Endothelial cell of umbilical vein (primary cell): ENCODE results near the gene SS18L1. TPM values are rescaled to one million over a fixed set of nuclear protein-coding genes. Genes with fewer than 3 reads are reported as not detected.

Source experiments
- BruUV-seq: library from RNA; stranded (reverse); fragments of 400-500 nt; replicated peaks from 2 replicates; lab custom pipeline; 2021; lab: Mats Ljungman, UMichigan
- CTCF ChIA-PET: fragments of 300-600, 350-600 bp; sonication (Branson Sonifier 250); formaldehyde crosslinking; loops from one replicate; lab custom pipeline; 2021; ENCODE audit warnings: antibody characterized with exemption, inconsistent platforms; lab: Charles Lee
- POLR2A ChIA-PET: fragments of 300-600, 350-600 bp; sonication (Branson Sonifier 250); formaldehyde crosslinking; loops from one replicate; lab custom pipeline; 2021; ENCODE audit warnings: antibody characterized with exemption, inconsistent platforms; lab: Charles Lee
- DNase-seq: peaks from one replicate; pipeline ENCODE4 v3.0.0-alpha.2; 2011; ENCODE audit warnings: low read depth, low spot score
- FAIRE-seq: peaks from 2 replicates; lab custom pipeline; 2011; peaks lifted over from hg19 to GRCh38; lab: Jason Lieb, UNC
- H2AFZ ChIP-seq: 2 replicates; pipeline ENCODE4 v1.6.0; 2012; ENCODE audit warnings: low read depth, low read length, control low read depth, inconsistent platforms
- H3K27ac ChIP-seq: 2 replicates; pipeline ENCODE4 v1.5.1; 2011; ENCODE audit warnings: low read depth, mild to moderate bottlenecking, control low read depth, low read length, moderate library complexity; ENCODE audit not compliant: insufficient read depth
- H3K27me3 ChIP-seq, 2 experiments: 2 replicates each; pipeline versions ENCODE4 v1.6.0 to v1.6.1; 2011; ENCODE audit warnings: low read length in 2 of 2, mixed read lengths in 1 of 2; ENCODE audit not compliant: control insufficient read depth in 2 of 2, insufficient read depth in 2 of 2
- H3K36me3 ChIP-seq, 2 experiments: 2 replicates in 1 of 2; 3 replicates in 1 of 2; pipeline ENCODE4 v1.5.1; 2011; ENCODE audit warnings: low read length in 2 of 2, mild to moderate bottlenecking in 1 of 2, moderate library complexity in 1 of 2; ENCODE audit not compliant: control insufficient read depth in 2 of 2, insufficient read depth in 2 of 2; ENCODE audit errors: extremely low read depth in 1 of 2
- H3K4me1 ChIP-seq: 3 replicates; pipeline ENCODE4 v1.5.1; 2011; ENCODE audit warnings: mild to moderate bottlenecking, low read length; ENCODE audit not compliant: control insufficient read depth, insufficient read depth; ENCODE audit errors: extremely low read depth
- H3K4me2 ChIP-seq: 2 replicates; pipeline ENCODE4 v1.6.1; 2011; ENCODE audit warnings: low read length, control low read depth, mixed read lengths; ENCODE audit not compliant: insufficient read depth
- H3K4me3 ChIP-seq, 3 experiments: fragments of 200-600 bp in 1 of 3; sonication (generic), shearing (Covaris generic) in 1 of 3; replicated peaks in 1 of 3; 2 replicates each; pipeline ENCODE4 v1.5.1; 2011 to 2016; ENCODE audit warnings: control low read depth in 3 of 3, low read length in 3 of 3, mild to moderate bottlenecking in 2 of 3, inconsistent platforms in 1 of 3, low read depth in 1 of 3, moderate library complexity in 1 of 3; ENCODE audit not compliant: insufficient read depth in 1 of 3
- H3K79me2 ChIP-seq: 2 replicates; pipeline ENCODE4 v1.6.0; 2012; ENCODE audit warnings: low read length, inconsistent platforms; ENCODE audit not compliant: control insufficient read depth, insufficient read depth
- H3K9ac ChIP-seq: replicated peaks from 2 replicates; pipeline ENCODE3; 2011; ENCODE audit warnings: low read length, control low read depth; ENCODE audit not compliant: insufficient read depth; ENCODE audit errors: extremely low read depth
- H3K9me1 ChIP-seq: replicated peaks from 3 replicates; pipeline ENCODE4 v1.6.0; 2011; ENCODE audit warnings: mild to moderate bottlenecking, low read length; ENCODE audit not compliant: control insufficient read depth, insufficient read depth; ENCODE audit errors: extremely low read depth
- H3K9me3 ChIP-seq: replicated peaks from 2 replicates; pipeline ENCODE4 v1.5.1; 2012; ENCODE audit warnings: low read length, inconsistent platforms; ENCODE audit not compliant: control insufficient read depth, insufficient read depth
- H4K20me1 ChIP-seq: replicated peaks from 2 replicates; pipeline ENCODE3; 2011; ENCODE audit warnings: mild to moderate bottlenecking, low read length; ENCODE audit not compliant: control insufficient read depth, insufficient read depth; ENCODE audit errors: extremely low read depth
- CTCF ChIP-seq, 2 donors: IDR thresholded peaks; 1 replicate in 1 of 2; 2 replicates in 1 of 2; pipeline ENCODE4 v1.5.1; 2011; ENCODE audit warnings: low read length in 2 of 2, mild to moderate bottlenecking in 2 of 2, moderate library complexity in 2 of 2, control low read depth in 1 of 2, inconsistent platforms in 1 of 2, low read depth in 1 of 2; ENCODE audit not compliant: insufficient read depth in 1 of 2; ENCODE audit errors: extremely low read depth in 1 of 2
- EZH2 ChIP-seq: IDR thresholded peaks from 2 replicates; pipeline ENCODE4 v1.6.1; 2012; ENCODE audit warnings: borderline replicate concordance, low read depth, mild to moderate bottlenecking, moderate library complexity, low read length, inconsistent platforms; ENCODE audit not compliant: severe bottlenecking
- FOS ChIP-seq: IDR thresholded peaks from 2 replicates; pipeline ENCODE4 v1.6.1; 2011; ENCODE audit warnings: mild to moderate bottlenecking, low read length, moderate library complexity, borderline replicate concordance; ENCODE audit not compliant: insufficient read depth
- GATA2 ChIP-seq: IDR thresholded peaks from 2 replicates; pipeline ENCODE4 v1.7.0; 2011; ENCODE audit warnings: low read depth, mild to moderate bottlenecking, moderate library complexity, mixed read lengths, low read length; ENCODE audit not compliant: insufficient read length, insufficient read depth
- JUN ChIP-seq: IDR thresholded peaks from 2 replicates; pipeline ENCODE4 v1.6.1; 2011; ENCODE audit warnings: borderline replicate concordance, low read depth; ENCODE audit not compliant: insufficient read length, insufficient read depth
- MAX ChIP-seq: IDR thresholded peaks from 2 replicates; pipeline ENCODE4 v1.6.1; 2011; ENCODE audit not compliant: insufficient read depth, insufficient read length
- MYC ChIP-seq: IDR thresholded peaks from one replicate; pipeline ENCODE4 v1.6.1; 2011; ENCODE audit warnings: mild to moderate bottlenecking, low read depth, low read length
- POLR2A ChIP-seq: IDR thresholded peaks from 2 replicates; pipeline ENCODE4 v1.6.1; 2012; ENCODE audit warnings: low read depth, mild to moderate bottlenecking, control low read depth, low read length
- POLR2AphosphoS5 ChIP-seq: IDR thresholded peaks from 2 replicates; pipeline ENCODE4 v1.6.1; 2012; ENCODE audit warnings: low read depth, mild to moderate bottlenecking, control low read depth, low read length, moderate library complexity; ENCODE audit not compliant: insufficient read depth
- dilution Hi-C: fragments of 300-500 bp; cut with MboI; formaldehyde crosslinking; loops from one replicate; pipeline ENCODE4 v1.15.0; 2019; ENCODE audit warnings: low sequenced_read_pairs; ENCODE audit not compliant: extremely low pct_ligation_motif_present
- intact Hi-C: fragments of 100-400 bp; cut with micrococcal nuclease; formaldehyde crosslinking; loops from one replicate; pipeline ENCODE4 v1.10.0; 2022
- polyA plus RNA-seq, 4 experiments: library from polyadenylated mRNA; depleted of rRNA in 3 of 4; stranded (reverse) in 3 of 4; unstranded in 1 of 4; fragments of >200 nt; gene quantifications; 2 replicates each; pipeline versions ENCODE4 v1.2.1 to v1.2.3, GENCODE V29; 2011 to 2012; ENCODE audit warnings: missing spikeins in 1 of 4
- total RNA-seq: library from RNA; stranded (reverse); gene quantifications from 2 replicates; pipeline ENCODE4 v1.2.3, GENCODE V29; 2021

Gene SS18L1
- total and polyA plus RNA-seq, 2 donors (not counting 3 experiments of a cell fraction or from before 2014, with no cell fraction given) = 15.4 to 21.7 TPM

DNA sequence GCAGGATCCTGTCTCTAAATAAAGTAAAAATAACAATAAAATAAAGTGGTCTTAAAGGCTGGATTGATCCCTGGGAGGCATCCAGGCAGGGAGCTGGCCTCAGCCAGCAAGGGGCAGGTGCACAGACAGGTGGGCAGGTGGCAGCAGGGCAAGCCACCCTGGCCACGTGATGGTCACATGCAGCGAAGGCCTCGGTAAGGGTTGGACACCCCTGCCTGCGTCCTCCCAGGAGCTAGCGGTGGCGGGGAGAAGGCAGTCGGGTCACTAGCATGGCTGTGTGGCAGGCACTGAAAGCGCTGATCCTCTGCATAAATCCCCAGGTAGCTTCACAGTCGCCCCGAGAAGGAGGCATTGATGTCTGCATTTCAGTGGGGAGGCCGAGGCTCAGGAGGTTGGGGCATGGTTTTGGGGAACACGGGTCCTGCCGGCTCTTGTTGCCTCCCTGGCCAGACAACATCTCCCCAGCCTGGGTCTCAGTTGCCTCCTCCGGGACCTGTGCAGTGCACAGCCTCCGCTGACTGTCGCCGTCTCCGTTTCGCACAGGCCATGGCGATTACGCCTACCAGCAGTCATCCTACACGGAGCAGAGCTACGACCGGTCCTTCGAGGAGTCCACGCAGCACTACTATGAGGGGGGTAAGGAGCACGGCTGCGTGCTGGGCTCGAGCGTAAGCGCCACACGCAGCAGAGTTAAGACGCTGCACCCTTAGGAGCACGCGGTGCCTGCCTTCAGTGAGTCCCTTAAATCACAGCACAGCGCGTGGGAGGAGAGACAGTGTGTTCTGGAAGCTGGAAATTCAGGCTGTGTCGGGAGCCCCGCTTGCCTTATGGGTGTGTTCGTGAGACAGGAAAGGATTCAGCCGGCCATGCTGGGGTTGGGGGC, 21.6 kb downstream of the SS18L1 start:
- TF ChIP-seq MYC (no peak), GATA2 (no peak), POLR2AphosphoS5 (no peak), CTCF (IDR thresholded peaks at IDR 0.05; ENCODE audit: extremely low read depth in 1 of 2, insufficient read depth in 1 of 2, low read depth in 1 of 2, low read length in 2 of 2) (no peak), POLR2A (no peak), JUN (no peak), EZH2 (no peak), FOS (no peak), MAX (no peak)
- peaks cover 11 to 48% of the 10 kb centered on the region in 2 experiments for H3K36me3 ChIP-seq
- DNase-seq = no peak
- no peak overlapping the region for H3K27ac ChIP-seq
- no peak for FAIRE-seq
- CTCF ChIA-PET = interaction anchor here (1.1 kb wide), 1 partner anchor 139 kb away, joined by 3 read pairs; no protein-coding TSS in a partner anchor
- BruUV-seq = no TSS peak
- H3K4me3 ChIP-seq = no peak overlapping the region
- H3K9me3 ChIP-seq = no peaks in the 10 kb centered on the region
- H3K4me2 ChIP-seq = no peak overlapping the region
- H3K9ac ChIP-seq = no peak overlapping the region
- intact Hi-C loops = no loop called here
- no peaks in the 10 kb centered on the region for H4K20me1 ChIP-seq
- no peaks in the 10 kb centered on the region for H3K27me3 ChIP-seq
- POLR2A ChIA-PET = no interaction called here
- H3K79me2 ChIP-seq = no peaks in the 10 kb centered on the region
- no peak overlapping the region for H2AFZ ChIP-seq
- H3K4me1 ChIP-seq = no peaks in the 10 kb centered on the region
- dilution Hi-C loops = no loop called here
- no peaks in the 10 kb centered on the region for H3K9me1 ChIP-seq
